K562 (cell line): Measurements from ENCODE around the gene IPO11. TPM values are rescaled to one million over a fixed set of nuclear protein-coding genes. Genes with fewer than 3 reads are reported as not detected.

Experiments
- ARHGAP35 ChIP-seq: fragments of 450-650 bp; IDR thresholded peaks from 2 replicates; pipeline ENCODE4 v1.6.1; 2018; ENCODE audit not compliant: partially characterized antibody
- CHD4 ChIP-seq: fragments of 200-600 bp; sonication (generic); IDR thresholded peaks from 3 replicates; pipeline ENCODE4 v1.6.1; 2012; ENCODE audit warnings: low read depth, mild to moderate bottlenecking, mixed read lengths, low read length, inconsistent platforms; ENCODE audit not compliant: insufficient read depth, insufficient replicate concordance, poor library complexity, severe bottlenecking
- EP400 ChIP-seq: fragments of 450-650 bp; IDR thresholded peaks from 2 replicates; pipeline ENCODE4 v1.6.1; 2017; ENCODE audit warnings: antibody characterized with exemption, mild to moderate bottlenecking, moderate library complexity
- FOXJ3 ChIP-seq: sonication (generic); formaldehyde crosslinking; IDR thresholded peaks from 2 replicates; pipeline ENCODE4 v1.4.0; 2020; ENCODE audit warnings: mild to moderate bottlenecking, missing genetic modification reagents
- HEY1 ChIP-seq: fragments of 250-450 bp; sonication (Bioruptor Pico); IDR thresholded peaks from 2 replicates; pipeline ENCODE4 v1.5.0; 2020; ENCODE audit warnings: mild to moderate bottlenecking, moderate library complexity, borderline replicate concordance
- HOXB6 ChIP-seq: fragments of 250-450 bp; sonication (Bioruptor Pico); IDR thresholded peaks from 2 replicates; pipeline ENCODE4 v1.5.1; 2022; ENCODE audit warnings: mild to moderate bottlenecking, borderline replicate concordance
- KAT8 ChIP-seq: fragments of 450-650 bp; IDR thresholded peaks from 2 replicates; pipeline ENCODE4 v1.6.1; 2016; ENCODE audit warnings: low read depth, mild to moderate bottlenecking
- KLF13 ChIP-seq: fragments of 450-650 bp; IDR thresholded peaks from 2 replicates; pipeline ENCODE4 v1.6.1; 2016; ENCODE audit warnings: missing genetic modification characterization, low read depth, mild to moderate bottlenecking, missing compliant biosample characterization, moderate library complexity, borderline replicate concordance
- MTA2 ChIP-seq: fragments of 450-650 bp; IDR thresholded peaks from 2 replicates; pipeline ENCODE4 v1.6.1; 2016; ENCODE audit warnings: low read depth
- POLR2G ChIP-seq: fragments of 200-400 bp; formaldehyde crosslinking; IDR thresholded peaks from 2 replicates; pipeline ENCODE4 v1.6.1; 2017; ENCODE audit warnings: low read depth, mild to moderate bottlenecking, antibody characterized with exemption, low read length, moderate library complexity
- PPARD ChIP-seq: fragments of 250-450 bp; sonication (Bioruptor Pico); IDR thresholded peaks from 2 replicates; pipeline ENCODE4 v1.8.0; 2022; ENCODE audit warnings: inconsistent platforms, mild to moderate bottlenecking, moderate library complexity
- SAFB2 ChIP-seq: fragments of 200-400 bp; formaldehyde crosslinking; IDR thresholded peaks from 2 replicates; pipeline ENCODE4 v1.6.1; 2018; ENCODE audit warnings: borderline replicate concordance, low read length, low read depth, moderate library complexity; ENCODE audit not compliant: severe bottlenecking
- SNIP1 ChIP-seq: fragments of 450-650 bp; IDR thresholded peaks from 2 replicates; pipeline ENCODE4 v1.7.1; 2017; ENCODE audit warnings: low read depth, mild to moderate bottlenecking
- TRIM28 ChIP-seq: fragments of 450-650 bp; IDR thresholded peaks from 2 replicates; pipeline ENCODE4 v1.6.1; 2017
- U2AF2 ChIP-seq: fragments of 200-400 bp; formaldehyde crosslinking; optimal IDR thresholded peaks from 2 replicates; pipeline ENCODE3; 2017; ENCODE audit warnings: low read depth, mild to moderate bottlenecking, low read length
- ZFP30 ChIP-seq: fragments of 250-450 bp; sonication (Bioruptor Pico); IDR thresholded peaks from 2 replicates; pipeline ENCODE4 v1.8.0; 2022; ENCODE audit warnings: moderate library complexity, mild to moderate bottlenecking, inconsistent platforms, borderline replicate concordance
- ZFX ChIP-seq: sonication (generic); formaldehyde crosslinking; IDR thresholded peaks from 2 replicates; pipeline ENCODE4 v1.8.0; 2022; ENCODE audit warnings: mild to moderate bottlenecking, missing genetic modification reagents, moderate library complexity
- ZNF785 ChIP-seq: fragments of 250-450 bp; sonication (Bioruptor Pico); IDR thresholded peaks from 2 replicates; pipeline ENCODE4 v1.4.0; 2020; ENCODE audit warnings: mild to moderate bottlenecking
- ZSCAN32 ChIP-seq: fragments of 450-650 bp; formaldehyde crosslinking; IDR thresholded peaks from 2 replicates; pipeline ENCODE4 v1.4.0; 2020; ENCODE audit warnings: mild to moderate bottlenecking, moderate library complexity
- polyA plus RNA-seq, 8 experiments: library from polyadenylated mRNA; depleted of rRNA in 4 of 8; stranded (reverse) in 5 of 8; unstranded in 3 of 8; fragments of >200 nt; fragmentation: Nextera tagmentation in 2 of 8; fragmentation: Illumina TruSeq in 1 of 8; extraction: Ambion mirVana in 2 of 8; extraction: Trizol in 1 of 8; gene quantifications; 2 replicates each; pipeline versions ENCODE4 v1.2.1 to v1.2.3, GENCODE V29; 2011 to 2014; ENCODE audit warnings: inconsistent platforms in 1 of 8, missing spikeins in 1 of 8
- total RNA-seq, 7 experiments: library from RNA; depleted of rRNA in 6 of 7; stranded (reverse); fragments of >200 nt in 6 of 7; fragmentation: Illumina TruSeq in 2 of 7; extraction: Trizol in 2 of 7; gene quantifications; 2 replicates each; pipeline versions ENCODE4 v1.2.1 to v1.2.3, GENCODE V29; 2011 to 2021; ENCODE audit warnings: low replicate concordance in 1 of 7
- TF ChIP-seq, protein P1 (sequence below): sonication (generic); formaldehyde crosslinking; IDR thresholded peaks from 2 replicates; pipeline ENCODE4 v1.8.1; 2022; ENCODE audit warnings: missing genetic modification reagents

The IPO11 gene
- total and polyA plus RNA-seq, 9 of the 15 experiments (the other 6 are each of a cell fraction or from before 2014, with no cell fraction given): 38.7 to 96.0 (median 70.9) TPM

DNA sequence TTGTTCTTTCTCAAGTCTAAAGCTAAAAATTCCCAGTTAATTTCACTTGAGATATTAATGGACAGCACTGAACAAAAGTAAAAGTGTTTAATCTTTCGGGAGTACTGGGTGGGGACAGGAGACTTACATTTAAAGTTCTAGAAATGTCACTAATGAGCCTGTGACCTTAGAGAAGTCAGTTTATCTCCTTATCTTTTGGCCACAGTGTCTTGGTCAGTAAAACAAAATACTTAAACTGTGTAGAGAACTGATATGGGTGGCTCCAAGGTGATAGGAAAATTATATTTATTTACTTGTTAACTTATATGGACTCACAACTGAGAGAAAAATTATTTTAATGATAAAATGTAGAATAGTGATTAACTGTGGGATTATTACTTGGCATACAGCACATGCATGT, 8.9 kb downstream of the IPO11 start (continued):
- TF ChIP-seq MTA2: peak; percentile 79
- no peak for TF ChIP-seq PPARD (CRISPR knock-in tag)
- TF ChIP-seq, protein P1, sequence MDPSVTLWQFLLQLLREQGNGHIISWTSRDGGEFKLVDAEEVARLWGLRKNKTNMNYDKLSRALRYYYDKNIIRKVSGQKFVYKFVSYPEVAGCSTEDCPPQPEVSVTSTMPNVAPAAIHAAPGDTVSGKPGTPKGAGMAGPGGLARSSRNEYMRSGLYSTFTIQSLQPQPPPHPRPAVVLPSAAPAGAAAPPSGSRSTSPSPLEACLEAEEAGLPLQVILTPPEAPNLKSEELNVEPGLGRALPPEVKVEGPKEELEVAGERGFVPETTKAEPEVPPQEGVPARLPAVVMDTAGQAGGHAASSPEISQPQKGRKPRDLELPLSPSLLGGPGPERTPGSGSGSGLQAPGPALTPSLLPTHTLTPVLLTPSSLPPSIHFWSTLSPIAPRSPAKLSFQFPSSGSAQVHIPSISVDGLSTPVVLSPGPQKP: no peak
- no peak for TF ChIP-seq HOXB6 (CRISPR knock-in tag)
- no peak for TF ChIP-seq ZFX (CRISPR knock-in tag)
- TF ChIP-seq FOXJ3: no peak
- TF ChIP-seq ZNF785 (CRISPR knock-in tag): no peak
- no peak for TF ChIP-seq KAT8
- no peak for TF ChIP-seq ARHGAP35
- TF ChIP-seq CHD4: no peak
- no peak for TF ChIP-seq KLF13 (tag)
- no peak for TF ChIP-seq POLR2G
- TF ChIP-seq ZSCAN32 (CRISPR knock-in tag): no peak
- TF ChIP-seq EP400: peak; percentile 56
- no peak for TF ChIP-seq HEY1 (CRISPR knock-in tag)
- TF ChIP-seq SAFB2: no peak
- TF ChIP-seq ZFP30 (CRISPR knock-in tag): no peak
- TF ChIP-seq U2AF2: no peak
- TF ChIP-seq SNIP1: no peak
- no peak for TF ChIP-seq TRIM28
